HCT116 (cell line): ENCODE measurements around the gene RND2.

Experiments
- CEBPB ChIP-seq: IDR thresholded peaks from 2 replicates; pipeline ENCODE4 v1.6.1; 2012; ENCODE audit warnings: low read depth
- CTCF ChIP-seq, 3 experiments: fragments of 200-600 bp in 1 of 3; sonication (generic) in 1 of 3; IDR thresholded peaks in 2 of 3; conservative IDR thresholded peaks in 1 of 3; 2 replicates each; pipeline ENCODE4 v1.5.1; 2012 to 2017; ENCODE audit warnings: low read depth in 2 of 3, low read length in 2 of 3, antibody characterized with exemption in 1 of 3, borderline replicate concordance in 1 of 3, control low read depth in 1 of 3, mild to moderate bottlenecking in 1 of 3, mixed read lengths in 1 of 3, mixed run types in 1 of 3, moderate library complexity in 1 of 3; ENCODE audit not compliant: insufficient read depth in 1 of 3
- EZH2 ChIP-seq: fragments of 200-600 bp; sonication (generic); IDR thresholded peaks from 2 replicates; pipeline ENCODE4 v1.6.1; 2017; ENCODE audit warnings: antibody characterized with exemption, mixed run types
- EZH2phosphoT487 ChIP-seq: fragments of 200-600 bp; IDR thresholded peaks from 2 replicates; pipeline ENCODE4 v1.6.1; 2018; ENCODE audit warnings: antibody characterized with exemption, borderline replicate concordance
- JUND ChIP-seq: IDR thresholded peaks from 2 replicates; pipeline ENCODE4 v1.6.1; 2012
- MAX ChIP-seq: IDR thresholded peaks from 2 replicates; pipeline ENCODE4 v1.6.1; 2012
- POLR2A ChIP-seq: IDR thresholded peaks from 2 replicates; pipeline ENCODE4 v1.7.0; 2011; ENCODE audit warnings: borderline replicate concordance; ENCODE audit not compliant: insufficient read depth, insufficient read length; ENCODE audit errors: extremely low read depth
- POLR2AphosphoS5 ChIP-seq: IDR thresholded peaks from 2 replicates; pipeline ENCODE4 v1.6.1; 2011; ENCODE audit warnings: mild to moderate bottlenecking, low read depth, low read length, moderate library complexity
- RAD21 ChIP-seq: IDR thresholded peaks from 2 replicates; pipeline ENCODE4 v1.6.1; 2012; ENCODE audit warnings: low read depth, mild to moderate bottlenecking
- REST ChIP-seq: IDR thresholded peaks from 2 replicates; pipeline ENCODE4 v1.6.1; 2012; ENCODE audit warnings: low read depth
- SRF ChIP-seq: IDR thresholded peaks from 2 replicates; pipeline ENCODE4 v1.6.1; 2012; ENCODE audit warnings: low read depth
- TCF7L2 ChIP-seq: IDR thresholded peaks from 2 replicates; pipeline ENCODE4 v1.7.0; 2011; ENCODE audit warnings: borderline replicate concordance, inconsistent platforms; ENCODE audit not compliant: insufficient read depth, insufficient read length; ENCODE audit errors: extremely low read depth
- ZFX ChIP-seq: fragments of 450-650 bp; IDR thresholded peaks from 2 replicates; pipeline ENCODE4 v1.6.1; 2017
- ZNF274 ChIP-seq: fragments of 200-500 bp; sonication (Bioruptor generic); IDR thresholded peaks from 2 replicates; pipeline ENCODE4 v1.6.1; 2014; ENCODE audit warnings: mild to moderate bottlenecking, low read depth, low read length, inconsistent platforms

DNA sequence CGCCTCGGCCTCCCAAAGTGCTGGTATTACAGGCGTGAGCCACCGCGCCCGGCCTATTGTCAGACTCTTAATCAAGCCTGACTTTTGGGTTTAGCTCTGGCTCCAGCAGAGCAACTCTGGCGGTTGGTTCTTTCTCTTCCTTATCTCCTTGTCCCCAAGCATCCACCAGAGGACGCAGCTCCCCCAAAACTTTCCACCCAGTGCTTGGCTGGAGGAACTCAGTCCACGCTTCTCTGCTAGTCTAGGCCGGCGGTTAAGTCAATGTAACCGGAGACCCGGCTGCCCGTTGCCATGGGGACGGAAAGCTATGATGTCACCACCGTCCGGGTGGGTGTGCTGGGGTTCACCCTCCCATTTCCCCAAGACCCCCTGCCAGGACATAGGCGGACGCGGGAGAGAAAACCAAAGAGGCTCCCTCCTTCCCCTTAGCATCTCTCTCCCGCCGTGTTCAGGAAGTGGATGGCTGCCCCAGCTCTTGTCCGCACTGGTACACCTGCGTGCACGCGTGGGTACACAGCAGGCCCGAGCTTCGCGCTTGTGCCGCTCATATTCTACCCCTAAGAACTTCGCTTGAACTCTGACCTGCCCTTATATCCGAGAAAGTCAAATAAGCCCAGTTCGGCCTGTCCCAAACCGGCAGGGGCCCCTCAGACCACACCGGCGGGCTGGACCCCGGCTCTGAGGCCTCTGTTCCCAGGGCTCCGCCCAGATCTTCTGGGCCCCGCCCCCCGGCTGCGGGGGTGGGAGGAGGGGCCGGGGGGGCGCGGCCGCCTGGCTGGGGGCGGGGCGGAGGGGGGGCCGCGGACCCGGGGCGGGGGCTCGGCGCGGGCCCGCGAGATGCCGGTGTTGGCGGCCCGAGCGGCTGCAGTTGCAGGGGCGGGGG, at the start of gene RND2:
- peak in 2 of 3 experiments; percentile 63 to 75; a peak in 5 of 6 replicates for TF ChIP-seq CTCF (IDR thresholded peaks at IDR 0.05 in 2 of 3, conservative IDR thresholded peaks at IDR 0.05 in 1 of 3; ENCODE audit: borderline replicate concordance in 1 of 3, insufficient read depth in 1 of 3, low read depth in 2 of 3, low read length in 2 of 3)
- TF ChIP-seq JUND, result no peak
- TF ChIP-seq POLR2AphosphoS5, result peak; percentile 57
- no peak for TF ChIP-seq CEBPB
- TF ChIP-seq TCF7L2, result peak; percentile 15
- TF ChIP-seq MAX, result peak; percentile 68
- TF ChIP-seq SRF, result no peak
- TF ChIP-seq REST, result no peak
- no peak for TF ChIP-seq POLR2A
- no peak for TF ChIP-seq EZH2
- TF ChIP-seq ZFX, result peak; percentile 46; the same call in 1 of the 2 replicates
- peak; percentile 87 for TF ChIP-seq RAD21
- no peak for TF ChIP-seq EZH2phosphoT487
- no peak for TF ChIP-seq ZNF274
